OCI-LY3 (cell line): ENCODE results near the gene CCDC78.

ENCODE experiments used
- H2AFZ ChIP-seq: fragments of 200-600, 300-600 bp; shearing (Covaris generic); 2 replicates; pipeline ENCODE4 v1.6.0; 2014; ENCODE audit warnings: antibody characterized with exemption, low read depth, low read length
- H3K27ac ChIP-seq: fragments of 200-600, 300-600 bp; sonication (generic); 2 replicates; pipeline ENCODE4 v1.5.1; 2014; ENCODE audit warnings: mild to moderate bottlenecking, low read length, moderate library complexity, mixed read lengths
- H3K27me3 ChIP-seq: fragments of 200-600, 300-600 bp; sonication (generic); 2 replicates; pipeline ENCODE4 v1.6.1; 2014; ENCODE audit warnings: low read depth, low read length, mixed read lengths
- H3K36me3 ChIP-seq: fragments of 200-600, 300-600 bp; sonication (generic); replicated peaks from 2 replicates; pipeline ENCODE3; 2014; ENCODE audit warnings: low read depth, low read length, mixed read lengths
- H3K4me1 ChIP-seq: fragments of 300-600, 200-600 bp; sonication (generic); 2 replicates; pipeline ENCODE4 v1.6.1; 2014; ENCODE audit warnings: low read length, mixed read lengths
- H3K4me2 ChIP-seq: fragments of 200-600, 300-600 bp; sonication (generic); 2 replicates; pipeline ENCODE4 v1.6.1; 2014; ENCODE audit warnings: low read length, mixed read lengths
- H3K4me3 ChIP-seq: fragments of 300-600, 200-600 bp; sonication (generic); 2 replicates; pipeline ENCODE4 v1.5.1; 2014; ENCODE audit warnings: antibody characterized with exemption, mild to moderate bottlenecking, low read length, moderate library complexity
- H3K79me2 ChIP-seq: fragments of 300-600, 200-600 bp; shearing (Covaris generic); 2 replicates; pipeline ENCODE4 v1.6.1; 2014; ENCODE audit warnings: mild to moderate bottlenecking, low read length, mixed read lengths
- H3K9ac ChIP-seq: fragments of 300-600, 200-600 bp; shearing (Covaris generic); 2 replicates; pipeline ENCODE4 v1.6.0; 2014; ENCODE audit warnings: mild to moderate bottlenecking, low read length, moderate library complexity
- H3K9me3 ChIP-seq: fragments of 200-600, 300-600 bp; shearing (Covaris generic); 2 replicates; pipeline ENCODE4 v1.6.1; 2014; ENCODE audit warnings: low read length, mixed read lengths; ENCODE audit not compliant: insufficient read depth
- H4K20me1 ChIP-seq: fragments of 200-600, 300-600 bp; sonication (generic); 2 replicates; pipeline ENCODE4 v1.6.1; 2016; ENCODE audit warnings: low read length, mixed read lengths; ENCODE audit not compliant: insufficient read depth
- CTCF ChIP-seq: fragments of 200-600, 300-600 bp; sonication (generic); IDR thresholded peaks from 2 replicates; pipeline ENCODE4 v1.5.1; 2014; ENCODE audit warnings: antibody characterized with exemption, low read length, low read depth
- EZH2phosphoT487 ChIP-seq: fragments of 200-600 bp; shearing (Covaris generic); IDR thresholded peaks from 2 replicates; pipeline ENCODE4 v1.6.1; 2018; ENCODE audit warnings: antibody characterized with exemption, mixed run types, low read depth

CCDC78 gene

GRCh38 chr16:708959-709358 lies 17.3 kb downstream of the CCDC78 start:
- Histone ChIP-seq H4K20me1 (no peaks in the 10 kb centered on the region), H3K27me3 (peaks cover 18% of the 10 kb centered on the region), H3K36me3 (no peaks in the 10 kb centered on the region), H3K27ac (no peak overlapping the region), H3K9ac (no peak overlapping the region), H3K9me3 (no peaks in the 10 kb centered on the region), H3K4me2 (no peak overlapping the region), H3K4me1 (no peaks in the 10 kb centered on the region; the same call in 1 of the 2 replicates), H2AFZ (no peak overlapping the region), H3K79me2 (no peaks in the 10 kb centered on the region), H3K4me3 (no peak overlapping the region)
- TF ChIP-seq CTCF (no peak), EZH2phosphoT487 (no peak)

GRCh38 chr16:708019-708418 lies 18.2 kb downstream of the CCDC78 start:
- no peak overlapping the region for H3K9ac ChIP-seq
- H4K20me1 ChIP-seq, result no peaks in the 10 kb centered on the region
- H2AFZ ChIP-seq, result no peak overlapping the region
- H3K4me1 ChIP-seq, result no peaks in the 10 kb centered on the region; the same call in 1 of the 2 replicates
- H3K27ac ChIP-seq, result no peak overlapping the region
- H3K79me2 ChIP-seq, result no peaks in the 10 kb centered on the region
- peaks cover 18% of the 10 kb centered on the region for H3K27me3 ChIP-seq
- H3K4me2 ChIP-seq, result no peak overlapping the region
- no peak for TF ChIP-seq EZH2phosphoT487
- no peak for TF ChIP-seq CTCF
- no peaks in the 10 kb centered on the region for H3K9me3 ChIP-seq
- no peak overlapping the region for H3K4me3 ChIP-seq
- H3K36me3 ChIP-seq, result no peaks in the 10 kb centered on the region

GRCh38 chr16:707062-707538 lies 19.1 kb downstream of the CCDC78 start:
- Histone ChIP-seq H3K9me3 (no peaks in the 10 kb centered on the region), H3K36me3 (no peaks in the 10 kb centered on the region), H3K4me3 (no peak overlapping the region), H3K79me2 (no peaks in the 10 kb centered on the region), H3K4me2 (no peak overlapping the region), H3K27ac (no peak overlapping the region), H2AFZ (no peak overlapping the region), H3K9ac (no peak overlapping the region), H3K27me3 (peaks cover 18% of the 10 kb centered on the region), H3K4me1 (no peaks in the 10 kb centered on the region; the same call in 1 of the 2 replicates), H4K20me1 (no peaks in the 10 kb centered on the region)
- TF ChIP-seq EZH2phosphoT487 (no peak), CTCF (no peak)

GRCh38 chr16:706189-707061 lies 19.8 kb downstream of the CCDC78 start:
- H3K36me3 ChIP-seq, result no peaks in the 10 kb centered on the region
- no peak overlapping the region for H3K9ac ChIP-seq
- no peak overlapping the region for H3K4me2 ChIP-seq
- no peak overlapping the region for H3K4me3 ChIP-seq
- no peaks in the 10 kb centered on the region for H3K79me2 ChIP-seq
- no peak overlapping the region for H3K27ac ChIP-seq
- no peaks in the 10 kb centered on the region for H4K20me1 ChIP-seq
- no peaks in the 10 kb centered on the region for H3K9me3 ChIP-seq
- peaks cover 18% of the 10 kb centered on the region for H3K27me3 ChIP-seq
- TF ChIP-seq CTCF, result no peak
- TF ChIP-seq EZH2phosphoT487, result no peak
- H2AFZ ChIP-seq, result no peak overlapping the region
- H3K4me1 ChIP-seq, result no peaks in the 10 kb centered on the region; the same call in 1 of the 2 replicates
